G401.6 (cell line): ENCODE measurements around the gene OSBPL5.
"Not testable (repeated sequence)": the region's sequence is repeated elsewhere in the genome, so short reads cannot be mapped to it uniquely, and the experiment has no call there.

Experiments used
- FAIRE-seq: peaks from 2 replicates; lab custom pipeline; 2012; peaks lifted over from hg19 to GRCh38; lab: Jason Lieb, UNC

OSBPL5 gene

GRCh38 chr11:3080733-3081385, 84.3 kb downstream of the OSBPL5 start:
- FAIRE-seq: no peak

- no peak for FAIRE-seq
Observed at GRCh38 chr11:3080104-3080503, 85.0 kb downstream of the OSBPL5 start.

GRCh38 chr11:3077846-3078440, 87.2 kb downstream of the OSBPL5 start:
- no peak for FAIRE-seq

- no peak for FAIRE-seq
Observed at GRCh38 chr11:3077189-3077836, 87.8 kb downstream of the OSBPL5 start.

GRCh38 chr11:3074912-3075589, 90.1 kb downstream of the OSBPL5 start:
- no peak for FAIRE-seq

GRCh38 chr11:3073029-3073435, 92.1 kb downstream of the OSBPL5 start:
- FAIRE-seq: no peak

- FAIRE-seq: no peak
Observed at GRCh38 chr11:3069425-3069824, 95.7 kb downstream of the OSBPL5 start.

GRCh38 chr11:3066308-3066707, 98.8 kb downstream of the OSBPL5 start:
- not testable (repeated sequence) for FAIRE-seq

GRCh38 chr11:3064709-3065108, 100.4 kb downstream of the OSBPL5 start:
- FAIRE-seq: not testable (repeated sequence)

GRCh38 chr11:3063876-3064275, 101.2 kb downstream of the OSBPL5 start:
- not testable (repeated sequence) for FAIRE-seq

GRCh38 chr11:3063432-3063831, 101.7 kb downstream of the OSBPL5 start:
- not testable (repeated sequence) for FAIRE-seq

GRCh38 chr11:3060436-3061025, 104.6 kb downstream of the OSBPL5 start:
- FAIRE-seq: no peak

GRCh38 chr11:3058753-3059664, 106.1 kb downstream of the OSBPL5 start:
- no peak for FAIRE-seq

GRCh38 chr11:3057069-3057963, 107.8 kb downstream of the OSBPL5 start, which contains the start of gene CARS1:
TSS of gene CARS1 (minus strand) at chr11:3057423. CDS start at chr11:3057367, 56 bp downstream.
- FAIRE-seq: peak; percentile 51

GRCh38 chr11:3056296-3057068, 108.6 kb downstream of the OSBPL5 start:
- no peak for FAIRE-seq

- no peak for FAIRE-seq
Observed at GRCh38 chr11:3055891-3056290, 109.2 kb downstream of the OSBPL5 start.

- no peak for FAIRE-seq
Observed at GRCh38 chr11:3052567-3052966, 112.5 kb downstream of the OSBPL5 start.

- no peak for FAIRE-seq
Observed at GRCh38 chr11:3052109-3052479, 113.0 kb downstream of the OSBPL5 start.
